ENCODE results near the gene MCEMP1.

The MCEMP1 gene

DNA sequence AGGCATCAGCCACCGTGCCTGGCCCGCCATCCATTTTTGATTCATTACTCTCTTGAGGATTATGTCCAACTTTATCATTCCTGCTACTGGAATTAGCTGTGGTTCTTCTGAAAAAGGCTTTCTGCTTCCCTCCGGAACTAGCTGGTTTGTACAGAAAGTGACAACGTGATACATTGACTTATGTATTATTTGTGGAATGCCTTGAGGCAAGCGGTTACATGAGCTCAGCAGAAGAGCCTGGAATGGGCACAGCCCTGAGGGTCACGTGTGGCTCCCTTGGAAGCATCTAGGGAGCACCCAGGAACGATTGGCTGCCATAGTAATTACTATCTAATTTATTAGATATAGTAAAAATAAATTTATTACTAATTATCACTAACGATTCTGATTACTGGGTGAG lies 22.5 kb upstream of the MCEMP1 start:
- no peak for DNase-seq (ENCODE audit: low read depth)
- no peak for TF ChIP-seq POLR2A (IDR thresholded peaks at IDR 0.05; ENCODE audit: extremely low read depth, insufficient read length)
- no peak overlapping the region for H3K4me3 ChIP-seq (ENCODE audit: low read depth, low read length)

DNA sequence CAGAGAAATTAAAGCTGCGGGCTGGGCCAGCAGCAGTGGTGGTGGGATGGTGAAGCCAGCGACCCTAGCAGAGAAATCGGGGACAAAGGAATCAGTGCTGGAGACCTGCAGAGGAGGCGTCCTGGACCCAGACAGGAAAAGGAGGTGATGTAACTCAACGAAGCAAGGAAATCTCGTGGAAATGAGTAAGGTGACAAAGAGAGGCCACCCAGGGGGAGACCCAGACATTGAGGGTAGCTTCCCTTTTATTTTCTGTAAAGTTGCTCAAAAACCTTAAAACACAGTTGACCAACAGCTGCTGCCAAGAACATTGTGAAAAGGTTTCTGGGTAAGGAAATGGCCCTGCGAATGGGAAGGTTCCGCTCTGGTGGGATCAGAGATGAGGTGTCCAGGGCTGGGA lies 21.3 kb upstream of the MCEMP1 start:
- TF ChIP-seq MYC (IDR thresholded peaks at IDR 0.05; ENCODE audit: low read depth, low read length) (0 out of 2 replicates have a peak, but pooled peaks have one; percentile 12), POLR2A (IDR thresholded peaks at IDR 0.05; ENCODE audit: extremely low read depth, insufficient read length) (no peak)
- TF ChIP-seq, protein P1, sequence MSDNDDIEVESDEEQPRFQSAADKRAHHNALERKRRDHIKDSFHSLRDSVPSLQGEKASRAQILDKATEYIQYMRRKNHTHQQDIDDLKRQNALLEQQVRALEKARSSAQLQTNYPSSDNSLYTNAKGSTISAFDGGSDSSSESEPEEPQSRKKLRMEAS (IDR thresholded peaks at IDR 0.05; ENCODE audit: low read depth, low read length): no peak
- no peak overlapping the region for H3K4me3 ChIP-seq (ENCODE audit: low read depth, low read length)
- DNase-seq (ENCODE audit: low read depth): peak; percentile 84

DNA sequence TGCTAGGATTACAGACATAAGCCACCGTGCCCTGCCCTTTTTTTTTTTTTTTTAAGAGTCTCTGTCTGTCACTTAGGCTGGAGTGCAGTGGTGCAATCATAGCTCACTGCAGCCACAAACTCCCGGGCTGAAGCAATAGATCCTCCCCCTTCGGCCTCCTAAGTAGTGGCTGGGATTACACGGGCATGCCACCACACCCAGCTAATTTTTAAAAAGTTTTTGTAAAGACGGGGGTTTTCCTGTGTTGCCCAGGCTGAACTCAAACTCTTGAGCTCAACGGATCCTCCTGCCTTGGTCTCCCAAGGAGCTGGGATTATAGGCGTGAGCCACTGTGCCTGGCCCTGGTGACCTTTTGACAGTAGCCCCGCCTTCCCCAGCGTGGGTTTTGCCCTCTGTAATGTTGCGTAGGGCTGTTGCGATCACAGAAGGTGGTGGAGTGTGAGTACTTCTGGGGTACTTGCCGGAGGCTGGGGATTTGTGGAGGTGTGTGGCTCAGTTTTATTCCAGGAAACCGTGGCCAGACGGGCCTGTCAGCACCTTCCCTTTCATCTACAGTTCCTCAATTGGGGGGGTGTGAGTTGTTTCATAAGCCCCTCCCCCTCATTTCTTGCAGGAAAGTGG lies 19.6 kb upstream of the MCEMP1 start:
- peak; percentile 95 for DNase-seq (ENCODE audit: low read depth)
- TF ChIP-seq POLR2A (IDR thresholded peaks at IDR 0.05; ENCODE audit: extremely low read depth, insufficient read length): no peak
- peak; percentile 36; the same call in 1 of the 2 replicates for TF ChIP-seq MYC (IDR thresholded peaks at IDR 0.05; ENCODE audit: low read depth, low read length)
- H3K4me3 ChIP-seq (ENCODE audit: low read depth, low read length): peak overlapping the region; percentile 23

DNA sequence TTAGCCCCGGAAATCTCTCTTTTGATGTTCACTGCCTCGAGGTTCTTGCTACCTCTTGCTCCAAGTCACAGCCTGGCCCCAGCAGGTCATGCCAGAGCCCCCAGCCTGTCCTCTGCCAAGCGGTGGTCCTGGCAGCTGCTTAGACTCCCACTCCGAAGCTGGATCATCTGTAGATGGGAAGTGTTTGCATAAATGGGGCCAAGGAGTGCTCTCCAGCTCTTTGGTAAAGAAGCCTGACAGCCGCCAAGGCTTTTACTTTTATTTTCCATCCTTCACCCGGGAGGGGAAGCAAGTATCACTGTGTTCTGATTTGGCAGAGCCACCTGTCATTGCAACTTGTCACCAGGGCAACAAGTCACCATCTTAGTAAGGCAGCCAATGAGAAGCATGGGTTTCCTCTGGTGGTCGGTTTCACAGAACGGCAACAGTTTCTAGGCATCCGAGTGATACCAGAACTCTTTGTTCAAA lies 18.6 kb upstream of the MCEMP1 start:
- TF ChIP-seq POLR2A (IDR thresholded peaks at IDR 0.05; ENCODE audit: extremely low read depth, insufficient read length) (no peak), MYC (IDR thresholded peaks at IDR 0.05; ENCODE audit: low read depth, low read length) (no peak)
- TF ChIP-seq, protein P2, sequence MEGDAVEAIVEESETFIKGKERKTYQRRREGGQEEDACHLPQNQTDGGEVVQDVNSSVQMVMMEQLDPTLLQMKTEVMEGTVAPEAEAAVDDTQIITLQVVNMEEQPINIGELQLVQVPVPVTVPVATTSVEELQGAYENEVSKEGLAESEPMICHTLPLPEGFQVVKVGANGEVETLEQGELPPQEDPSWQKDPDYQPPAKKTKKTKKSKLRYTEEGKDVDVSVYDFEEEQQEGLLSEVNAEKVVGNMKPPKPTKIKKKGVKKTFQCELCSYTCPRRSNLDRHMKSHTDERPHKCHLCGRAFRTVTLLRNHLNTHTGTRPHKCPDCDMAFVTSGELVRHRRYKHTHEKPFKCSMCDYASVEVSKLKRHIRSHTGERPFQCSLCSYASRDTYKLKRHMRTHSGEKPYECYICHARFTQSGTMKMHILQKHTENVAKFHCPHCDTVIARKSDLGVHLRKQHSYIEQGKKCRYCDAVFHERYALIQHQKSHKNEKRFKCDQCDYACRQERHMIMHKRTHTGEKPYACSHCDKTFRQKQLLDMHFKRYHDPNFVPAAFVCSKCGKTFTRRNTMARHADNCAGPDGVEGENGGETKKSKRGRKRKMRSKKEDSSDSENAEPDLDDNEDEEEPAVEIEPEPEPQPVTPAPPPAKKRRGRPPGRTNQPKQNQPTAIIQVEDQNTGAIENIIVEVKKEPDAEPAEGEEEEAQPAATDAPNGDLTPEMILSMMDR (IDR thresholded peaks at IDR 0.05; ENCODE audit: low read depth, low read length): no peak
- TF ChIP-seq, protein P1 (IDR thresholded peaks at IDR 0.05; ENCODE audit: low read depth, low read length): no peak
- H3K4me3 ChIP-seq (ENCODE audit: low read depth, low read length): no peak overlapping the region
- no peak for DNase-seq (ENCODE audit: low read depth)

DNA sequence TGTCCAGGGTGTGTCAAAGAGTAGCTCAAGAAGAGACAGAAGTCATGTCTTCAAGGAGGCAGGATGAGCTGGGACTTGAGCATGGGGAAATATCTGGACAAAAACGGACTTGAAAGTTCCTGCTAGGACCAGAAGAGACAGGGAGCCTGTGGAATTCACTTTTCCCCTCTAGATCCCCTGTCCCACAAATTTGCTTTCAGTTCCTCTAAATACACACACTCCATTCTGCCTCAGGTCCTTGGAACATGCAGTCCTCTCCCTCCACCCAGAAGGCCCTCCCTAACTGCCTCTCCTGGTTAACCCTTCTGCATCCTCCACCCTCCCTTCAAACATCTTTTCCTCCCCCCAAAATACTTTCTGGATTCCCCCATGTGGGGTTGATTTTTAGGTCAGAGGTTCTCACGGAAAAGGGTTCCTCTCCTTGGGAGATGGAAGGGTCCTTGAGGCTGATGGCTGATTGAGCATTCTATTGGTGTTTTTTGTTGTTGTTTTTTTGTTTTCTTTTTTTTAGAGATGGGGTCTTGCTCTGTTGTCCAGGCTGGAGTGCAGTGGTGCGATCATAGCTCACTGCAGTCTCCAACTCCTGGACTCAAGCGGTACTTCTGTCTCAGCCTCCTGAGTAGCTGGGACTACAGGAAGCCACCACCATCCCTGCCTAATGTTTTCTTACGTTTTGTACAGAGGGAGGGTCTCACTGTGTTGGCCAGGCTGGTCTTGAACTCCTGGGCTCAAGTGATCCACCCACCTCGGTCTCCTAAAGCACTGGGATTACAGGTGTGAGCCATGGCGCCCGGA lies 14.9 kb upstream of the MCEMP1 start:
- no peak for DNase-seq (ENCODE audit: low read depth)
- no peak overlapping the region for H3K4me3 ChIP-seq (ENCODE audit: low read depth, low read length)
- TF ChIP-seq POLR2A (IDR thresholded peaks at IDR 0.05; ENCODE audit: extremely low read depth, insufficient read length) (no peak), MYC (IDR thresholded peaks at IDR 0.05; ENCODE audit: low read depth, low read length) (no peak)
- TF ChIP-seq, protein P2 (IDR thresholded peaks at IDR 0.05; ENCODE audit: low read depth, low read length): no peak
- TF ChIP-seq, protein P1 (IDR thresholded peaks at IDR 0.05; ENCODE audit: low read depth, low read length): no peak

DNA sequence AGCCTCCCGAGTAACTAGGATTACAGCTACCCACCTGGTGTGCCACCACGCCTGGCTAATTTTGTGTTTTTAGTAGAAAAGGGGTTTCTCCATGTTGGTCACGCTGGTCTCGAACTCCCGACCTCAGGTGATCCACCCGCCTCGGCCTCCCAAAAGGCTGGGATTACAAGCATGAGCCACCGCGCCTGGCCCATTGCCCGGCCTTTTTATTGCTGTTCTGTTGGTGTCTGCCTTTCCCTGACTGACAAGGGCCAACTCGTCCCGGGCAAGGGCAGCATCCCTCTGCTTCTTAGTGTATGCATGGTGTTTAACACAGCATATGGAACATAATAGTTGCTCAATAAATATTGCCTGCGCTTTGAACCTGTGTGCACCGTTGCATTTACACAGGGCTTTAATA lies 14.2 kb upstream of the MCEMP1 start:
- no peak overlapping the region for H3K4me3 ChIP-seq (ENCODE audit: low read depth, low read length)
- TF ChIP-seq, protein P1 (IDR thresholded peaks at IDR 0.05; ENCODE audit: low read depth, low read length): no peak
- TF ChIP-seq POLR2A (IDR thresholded peaks at IDR 0.05; ENCODE audit: extremely low read depth, insufficient read length) (no peak), MYC (IDR thresholded peaks at IDR 0.05; ENCODE audit: low read depth, low read length) (no peak)
- TF ChIP-seq, protein P2 (IDR thresholded peaks at IDR 0.05; ENCODE audit: low read depth, low read length): no peak

DNA sequence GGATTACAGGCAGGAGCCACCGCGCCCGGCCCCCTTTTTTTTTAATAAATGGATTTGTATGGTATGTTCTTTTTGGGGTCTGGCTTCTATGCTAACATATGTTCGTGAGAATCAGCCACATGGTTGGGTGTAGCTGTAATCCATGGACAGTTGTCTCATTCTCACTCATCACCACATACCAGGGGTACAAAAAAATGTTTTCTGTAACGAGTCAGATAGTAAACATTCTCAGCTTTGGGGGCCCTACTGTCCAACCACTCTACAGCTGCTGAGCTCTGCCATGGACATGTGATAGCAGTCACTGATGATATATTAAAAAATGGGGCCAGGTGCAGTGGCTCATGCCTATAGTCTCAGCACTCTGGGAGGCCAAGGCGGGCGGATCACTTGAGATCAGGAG lies 13.2 kb upstream of the MCEMP1 start:
- no peak overlapping the region for H3K4me3 ChIP-seq (ENCODE audit: low read depth, low read length)
- DNase-seq (ENCODE audit: low read depth): no peak
- TF ChIP-seq MYC (IDR thresholded peaks at IDR 0.05; ENCODE audit: low read depth, low read length) (no peak), POLR2A (IDR thresholded peaks at IDR 0.05; ENCODE audit: extremely low read depth, insufficient read length) (no peak)
- TF ChIP-seq, protein P2 (IDR thresholded peaks at IDR 0.05; ENCODE audit: low read depth, low read length): no peak
- TF ChIP-seq, protein P1 (IDR thresholded peaks at IDR 0.05; ENCODE audit: low read depth, low read length): no peak

More for the DNA sequence above, 14.2 kb upstream of the MCEMP1 start:
- no peak for DNase-seq (ENCODE audit: low read depth)

All from NB4 (cell line).